ENCODE data around the gene C14orf132. TPM values are rescaled to one million over a fixed set of nuclear protein-coding genes. Genes with fewer than 3 reads are reported as not detected.

C14orf132 gene
- total and polyA plus RNA-seq, 10 of the 15 experiments (the other 5 are each of a cell fraction or from before 2014, with no cell fraction given) = under 0.01 to 1.2 (median 0.03) TPM; not detected in 2

DNA sequence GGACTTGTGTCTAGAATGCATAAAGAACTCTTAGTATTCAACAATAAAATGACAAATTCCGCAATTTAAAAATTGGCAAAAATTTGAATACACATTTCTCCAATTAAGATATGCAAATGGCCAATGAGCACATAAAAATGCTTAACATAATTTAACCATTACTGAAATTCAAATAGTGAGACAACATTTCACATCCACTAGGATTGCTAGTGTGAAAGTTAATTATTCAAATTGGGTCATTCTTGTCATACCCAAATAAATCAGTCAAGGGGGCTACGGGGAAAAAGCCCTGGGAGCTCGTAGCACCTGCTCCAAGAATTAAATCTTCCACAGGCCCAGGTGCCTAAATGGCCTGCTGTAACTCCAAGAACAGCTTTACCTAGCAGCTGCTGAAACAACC is 25.0 kb upstream of the C14orf132 start (continued):
- TF ChIP-seq, protein P1, sequence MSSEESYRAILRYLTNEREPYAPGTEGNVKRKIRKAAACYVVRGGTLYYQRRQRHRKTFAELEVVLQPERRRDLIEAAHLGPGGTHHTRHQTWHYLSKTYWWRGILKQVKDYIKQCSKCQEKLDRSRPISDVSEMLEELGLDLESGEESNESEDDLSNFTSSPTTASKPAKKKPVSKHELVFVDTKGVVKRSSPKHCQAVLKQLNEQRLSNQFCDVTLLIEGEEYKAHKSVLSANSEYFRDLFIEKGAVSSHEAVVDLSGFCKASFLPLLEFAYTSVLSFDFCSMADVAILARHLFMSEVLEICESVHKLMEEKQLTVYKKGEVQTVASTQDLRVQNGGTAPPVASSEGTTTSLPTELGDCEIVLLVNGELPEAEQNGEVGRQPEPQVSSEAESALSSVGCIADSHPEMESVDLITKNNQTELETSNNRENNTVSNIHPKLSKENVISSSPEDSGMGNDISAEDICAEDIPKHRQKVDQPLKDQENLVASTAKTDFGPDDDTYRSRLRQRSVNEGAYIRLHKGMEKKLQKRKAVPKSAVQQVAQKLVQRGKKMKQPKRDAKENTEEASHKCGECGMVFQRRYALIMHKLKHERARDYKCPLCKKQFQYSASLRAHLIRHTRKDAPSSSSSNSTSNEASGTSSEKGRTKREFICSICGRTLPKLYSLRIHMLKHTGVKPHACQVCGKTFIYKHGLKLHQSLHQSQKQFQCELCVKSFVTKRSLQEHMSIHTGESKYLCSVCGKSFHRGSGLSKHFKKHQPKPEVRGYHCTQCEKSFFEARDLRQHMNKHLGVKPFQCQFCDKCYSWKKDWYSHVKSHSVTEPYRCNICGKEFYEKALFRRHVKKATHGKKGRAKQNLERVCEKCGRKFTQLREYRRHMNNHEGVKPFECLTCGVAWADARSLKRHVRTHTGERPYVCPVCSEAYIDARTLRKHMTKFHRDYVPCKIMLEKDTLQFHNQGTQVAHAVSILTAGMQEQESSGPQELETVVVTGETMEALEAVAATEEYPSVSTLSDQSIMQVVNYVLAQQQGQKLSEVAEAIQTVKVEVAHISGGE (CRISPR knock-in tag; IDR thresholded peaks at IDR 0.05) = no peak
- no peak for TF ChIP-seq SIN3A (IDR thresholded peaks at IDR 0.05; ENCODE audit: low read depth, low read length)
- TF ChIP-seq, protein P2, sequence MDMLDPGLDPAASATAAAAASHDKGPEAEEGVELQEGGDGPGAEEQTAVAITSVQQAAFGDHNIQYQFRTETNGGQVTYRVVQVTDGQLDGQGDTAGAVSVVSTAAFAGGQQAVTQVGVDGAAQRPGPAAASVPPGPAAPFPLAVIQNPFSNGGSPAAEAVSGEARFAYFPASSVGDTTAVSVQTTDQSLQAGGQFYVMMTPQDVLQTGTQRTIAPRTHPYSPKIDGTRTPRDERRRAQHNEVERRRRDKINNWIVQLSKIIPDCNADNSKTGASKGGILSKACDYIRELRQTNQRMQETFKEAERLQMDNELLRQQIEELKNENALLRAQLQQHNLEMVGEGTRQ (IDR thresholded peaks at IDR 0.05; ENCODE audit: borderline replicate concordance, low read depth, low read length) = no peak

DNA sequence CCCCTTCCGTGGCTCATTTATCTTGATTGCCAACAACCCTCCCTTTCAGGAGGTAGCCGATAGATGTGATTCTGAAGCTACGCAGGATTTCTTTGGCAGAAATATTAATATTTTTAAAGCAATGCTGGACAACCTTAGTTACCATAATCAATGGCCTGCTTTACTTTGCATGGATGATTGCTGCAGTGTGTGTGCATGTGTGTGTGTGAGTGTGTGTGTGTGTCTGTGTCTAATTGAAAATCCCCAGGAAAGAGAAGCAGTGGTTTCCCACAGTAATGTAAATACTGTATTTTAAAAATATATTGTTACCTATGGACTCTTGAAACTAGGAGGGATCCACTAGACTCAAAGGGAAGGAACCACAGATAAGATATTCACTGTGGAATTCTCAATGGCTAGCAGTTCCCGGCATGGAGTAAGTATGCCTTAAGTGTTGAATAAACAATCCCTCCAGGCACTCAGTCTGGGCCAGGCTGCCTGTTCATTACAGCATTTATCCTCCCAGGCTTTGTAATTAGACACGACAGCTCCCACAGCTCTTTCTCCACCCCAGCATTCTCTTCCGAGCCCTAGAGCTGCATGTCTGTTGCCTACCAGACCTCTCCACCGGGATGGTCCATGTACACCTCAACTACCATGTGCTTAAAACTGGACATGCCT is 22.5 kb upstream of the C14orf132 start:
- RAD21 ChIA-PET (ENCODE audit: unreplicated experiment) = no interaction called here
- no peak overlapping the region for H3K4me2 ChIP-seq (ENCODE audit: control insufficient read depth, insufficient read depth)
- CTCF ChIA-PET = interaction anchor here (0.8 kb wide), 1 partner anchor 17 kb away, joined by 3 read pairs; no protein-coding TSS in a partner anchor
- no peak overlapping the region for H3K9ac ChIP-seq (ENCODE audit: control insufficient read depth, insufficient read depth, low read length)
- peaks cover 0 to 5% of the 10 kb centered on the region in 2 experiments; a peak in 3 of 4 replicates for H3K27me3 ChIP-seq (replicated peaks in 1 of 2; ENCODE audit: control insufficient read depth in 2 of 2, insufficient read depth in 2 of 2, low read length in 1 of 2)
- POLR2A ChIA-PET = no interaction called here
- intact Hi-C loops (cut with micrococcal nuclease; ENCODE audit: unreplicated experiment) (no loop called here), in situ Hi-C loops (cut with MboI) (no loop called here)
- H3K27ac ChIP-seq (ENCODE audit: control insufficient read depth, insufficient read depth) = no peak overlapping the region
- no peak overlapping the region for H3K4me3 ChIP-seq
- no peaks in the 10 kb centered on the region for H3K79me2 ChIP-seq (ENCODE audit: control insufficient read depth, insufficient read depth, low read length)
- 46% methylated on average over 7 of the region's 7 CpGs for WGBS (ENCODE audit: insufficient coverage, insufficient replicate concordance, low lambda C conversion rate, missing lambda C conversion rate)
- no peak for FAIRE-seq
- H3K9me3 ChIP-seq (replicated peaks; ENCODE audit: control insufficient read depth, insufficient read depth, low read length) = no peaks in the 10 kb centered on the region; the same call in 2 of the 3 replicates
- H2AFZ ChIP-seq (ENCODE audit: control insufficient read depth, low read depth, low read length) = no peak overlapping the region
- BruUV-seq (replicated peaks) = no TSS peak
- H3K36me3 ChIP-seq (ENCODE audit: control insufficient read depth in 2 of 2, insufficient read depth in 2 of 2, low read length in 1 of 2) = no peaks in the 10 kb centered on the region
- SMC1A ChIA-PET (ENCODE audit: uncharacterized antibody, unreplicated experiment) = no interaction called here
- no peaks in the 10 kb centered on the region for H4K20me1 ChIP-seq (ENCODE audit: control insufficient read depth, insufficient read depth)
- no peak for DNase-seq (ENCODE audit: low read depth, low spot score)
- ATAC-seq = no peak
- no peaks in the 10 kb centered on the region for H3K4me1 ChIP-seq (ENCODE audit: control insufficient read depth, insufficient read depth, low read length)
- no peak for TF ChIP-seq HCFC1 (IDR thresholded peaks at IDR 0.05; ENCODE audit: low read length)
- no peak for TF ChIP-seq DPF2 (IDR thresholded peaks at IDR 0.05)
- TF ChIP-seq TARDBP (IDR thresholded peaks at IDR 0.05; ENCODE audit: borderline replicate concordance) = no peak
- no peak for TF ChIP-seq NR2C2 (IDR thresholded peaks at IDR 0.05; ENCODE audit: borderline replicate concordance, control insufficient read depth, insufficient read length, low read depth)
- no peak for TF ChIP-seq JUNB (IDR thresholded peaks at IDR 0.05)
- no peak for TF ChIP-seq POU2F2 (IDR thresholded peaks at IDR 0.05; ENCODE audit: borderline replicate concordance, low read depth, low read length)
- no peak for TF ChIP-seq MXI1 (IDR thresholded peaks at IDR 0.05; ENCODE audit: low read depth, low read length)
- TF ChIP-seq, protein P3, sequence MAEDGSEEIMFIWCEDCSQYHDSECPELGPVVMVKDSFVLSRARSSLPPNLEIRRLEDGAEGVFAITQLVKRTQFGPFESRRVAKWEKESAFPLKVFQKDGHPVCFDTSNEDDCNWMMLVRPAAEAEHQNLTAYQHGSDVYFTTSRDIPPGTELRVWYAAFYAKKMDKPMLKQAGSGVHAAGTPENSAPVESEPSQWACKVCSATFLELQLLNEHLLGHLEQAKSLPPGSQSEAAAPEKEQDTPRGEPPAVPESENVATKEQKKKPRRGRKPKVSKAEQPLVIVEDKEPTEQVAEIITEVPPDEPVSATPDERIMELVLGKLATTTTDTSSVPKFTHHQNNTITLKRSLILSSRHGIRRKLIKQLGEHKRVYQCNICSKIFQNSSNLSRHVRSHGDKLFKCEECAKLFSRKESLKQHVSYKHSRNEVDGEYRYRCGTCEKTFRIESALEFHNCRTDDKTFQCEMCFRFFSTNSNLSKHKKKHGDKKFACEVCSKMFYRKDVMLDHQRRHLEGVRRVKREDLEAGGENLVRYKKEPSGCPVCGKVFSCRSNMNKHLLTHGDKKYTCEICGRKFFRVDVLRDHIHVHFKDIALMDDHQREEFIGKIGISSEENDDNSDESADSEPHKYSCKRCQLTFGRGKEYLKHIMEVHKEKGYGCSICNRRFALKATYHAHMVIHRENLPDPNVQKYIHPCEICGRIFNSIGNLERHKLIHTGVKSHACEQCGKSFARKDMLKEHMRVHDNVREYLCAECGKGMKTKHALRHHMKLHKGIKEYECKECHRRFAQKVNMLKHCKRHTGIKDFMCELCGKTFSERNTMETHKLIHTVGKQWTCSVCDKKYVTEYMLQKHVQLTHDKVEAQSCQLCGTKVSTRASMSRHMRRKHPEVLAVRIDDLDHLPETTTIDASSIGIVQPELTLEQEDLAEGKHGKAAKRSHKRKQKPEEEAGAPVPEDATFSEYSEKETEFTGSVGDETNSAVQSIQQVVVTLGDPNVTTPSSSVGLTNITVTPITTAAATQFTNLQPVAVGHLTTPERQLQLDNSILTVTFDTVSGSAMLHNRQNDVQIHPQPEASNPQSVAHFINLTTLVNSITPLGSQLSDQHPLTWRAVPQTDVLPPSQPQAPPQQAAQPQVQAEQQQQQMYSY (CRISPR knock-in tag; IDR thresholded peaks at IDR 0.05) = no peak
- TF ChIP-seq, protein P4, sequence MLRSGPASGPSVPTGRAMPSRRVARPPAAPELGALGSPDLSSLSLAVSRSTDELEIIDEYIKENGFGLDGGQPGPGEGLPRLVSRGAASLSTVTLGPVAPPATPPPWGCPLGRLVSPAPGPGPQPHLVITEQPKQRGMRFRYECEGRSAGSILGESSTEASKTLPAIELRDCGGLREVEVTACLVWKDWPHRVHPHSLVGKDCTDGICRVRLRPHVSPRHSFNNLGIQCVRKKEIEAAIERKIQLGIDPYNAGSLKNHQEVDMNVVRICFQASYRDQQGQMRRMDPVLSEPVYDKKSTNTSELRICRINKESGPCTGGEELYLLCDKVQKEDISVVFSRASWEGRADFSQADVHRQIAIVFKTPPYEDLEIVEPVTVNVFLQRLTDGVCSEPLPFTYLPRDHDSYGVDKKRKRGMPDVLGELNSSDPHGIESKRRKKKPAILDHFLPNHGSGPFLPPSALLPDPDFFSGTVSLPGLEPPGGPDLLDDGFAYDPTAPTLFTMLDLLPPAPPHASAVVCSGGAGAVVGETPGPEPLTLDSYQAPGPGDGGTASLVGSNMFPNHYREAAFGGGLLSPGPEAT (IDR thresholded peaks at IDR 0.05; ENCODE audit: low read depth) = no peak
- no peak for TF ChIP-seq SPI1 (IDR thresholded peaks at IDR 0.05; ENCODE audit: borderline replicate concordance, insufficient read depth, low read depth, low read length)
